ENCODE measurements around the gene STARD3. TPM values are rescaled to one million over a fixed set of nuclear protein-coding genes. Genes with fewer than 3 reads are reported as not detected.
"Not testable (repeated sequence)": the region's sequence is repeated elsewhere in the genome, so short reads cannot be mapped to it uniquely, and the experiment has no call there.

Gene STARD3
- total RNA-seq, 4 donors from 2014 or later: 44.5 to 73.6 (median 53.0) TPM

GRCh38 chr17:39709998-39710964 lies 73.3 kb downstream of the STARD3 start:
- Histone ChIP-seq H3K4me1 (peaks cover 25 to 26% of the 10 kb centered on the region in 2 donors), H3K36me3 (peaks cover 29 to 37% of the 10 kb centered on the region in 2 donors), H3K9me3 (no peaks in the 10 kb centered on the region), H3K27me3 (no peaks in the 10 kb centered on the region), H3K4me3 (replicated peaks in 1 of 3) (no peak overlapping the region), H3K27ac (peak overlapping the region; percentile 51 to 78 (median 64))
- no peak for DNase-seq
- intact Hi-C loops (cut with DNase I): no loop called here
- TF ChIP-seq CTCF (IDR thresholded peaks at IDR 0.05) (no peak), POLR2A (IDR thresholded peaks at IDR 0.05) (no peak)
- 91% methylated on average over 14 to 20 of the region's 20 CpGs for WGBS, 2 donors

- H3K9me3 ChIP-seq; H3K4me3 ChIP-seq (replicated peaks in 1 of 3); H3K27me3 ChIP-seq; intact Hi-C loops (cut with DNase I): not testable (repeated sequence)
- WGBS, 2 donors: 63% methylated on average over 11 of the region's 11 CpGs
- H3K4me1 ChIP-seq: peaks cover 19 to 25% of the 10 kb centered on the region in 2 donors
- peak; percentile 61 to 73 for DNase-seq
- H3K27ac ChIP-seq: peak overlapping the region; percentile 64 to 78 (median 71)
- H3K36me3 ChIP-seq: peaks cover 37 to 44% of the 10 kb centered on the region in 2 donors
Measured at GRCh38 chr17:39711071-39711470, 74.1 kb downstream of the STARD3 start.

GRCh38 chr17:39711851-39712250 lies 74.9 kb downstream of the STARD3 start:
- Histone ChIP-seq H3K9me3 (no peaks in the 10 kb centered on the region), H3K4me3 (replicated peaks in 1 of 3) (no peak overlapping the region), H3K4me1 (peaks cover 14 to 24% of the 10 kb centered on the region in 2 donors), H3K27ac (peak overlapping the region in 2 of 3 donors; percentile 64 to 78), H3K36me3 (peaks cover 45 to 47% of the 10 kb centered on the region in 2 donors), H3K27me3 (no peaks in the 10 kb centered on the region)
- intact Hi-C loops (cut with DNase I): no loop called here
- TF ChIP-seq CTCF (IDR thresholded peaks at IDR 0.05) (no peak), POLR2A (IDR thresholded peaks at IDR 0.05) (no peak)
- no peak for DNase-seq
- WGBS, 2 donors: 92 to 96% methylated on average over 10 of the region's 10 CpGs

Other genes starting within 250 kb of the STARD3 start
- gene FBXL20, start 235.5 kb upstream of the STARD3 start, total RNA-seq: 10 to 100 TPM; 17.2 to 27.7 (median 22.2) TPM
- 10 to 100 TPM; 22.4 to 29.6 (median 25.0) TPM for gene MED1, start 185.9 kb upstream of the STARD3 start, total RNA-seq
- gene CDK12, start 175.7 kb upstream of the STARD3 start, total RNA-seq: 10 to 100 TPM; 46.1 to 71.6 (median 50.6) TPM
- not detected for gene NEUROD2, start 29.2 kb upstream of the STARD3 start, total RNA-seq
- gene PPP1R1B, start 10.2 kb upstream of the STARD3 start, total RNA-seq: 1 to 10 TPM in 1 of 4 donors, not detected in 3; 1.2 TPM
- gene TCAP, start 28.2 kb downstream of the STARD3 start, total RNA-seq: 1 to 10 TPM in 3 of 4 donors, under 1 TPM in 1; 0.63 to 2.1 (median 1.5) TPM
- 1 to 10 TPM in 3 of 4 donors, not detected in 1; 1.1 to 3.3 (median 1.2) TPM for gene PNMT, start 31.3 kb downstream of the STARD3 start, total RNA-seq
- gene PGAP3, start 50.9 kb downstream of the STARD3 start, total RNA-seq: 10 to 100 TPM; 55.6 to 88.1 (median 72.7) TPM
- 100 to 1,000 TPM in 3 of 4 donors, 10 to 100 TPM in 1; 74.3 to 170 (median 139) TPM for gene ERBB2, start 62.9 kb downstream of the STARD3 start, total RNA-seq
- gene MIEN1, start 93.4 kb downstream of the STARD3 start, total RNA-seq: 100 to 1,000 TPM in 1 of 4 donors, 10 to 100 TPM in 3; 39.8 to 134 (median 70.3) TPM
- gene GRB7, start 100.8 kb downstream of the STARD3 start, total RNA-seq: 10 to 100 TPM in 1 of 4 donors, 1 to 10 TPM in 3; 7.1 to 14.0 (median 8.7) TPM
- gene IKZF3, start 227.2 kb downstream of the STARD3 start, total RNA-seq: 1 to 10 TPM; 1.8 to 2.8 (median 2.6) TPM
- under 1 TPM in 1 of 4 donors, not detected in 3; 0.40 TPM for gene ZPBP2, start 231.1 kb downstream of the STARD3 start, total RNA-seq